NOMO-1 (cell line): ENCODE measurements around the gene UHRF2.

Source experiments
- DNase-seq, 2 experiments: peaks; one replicate each; lab custom pipeline; 2025; ENCODE audit not compliant: unreplicated experiment in 2 of 2; lab: John Stamatoyannopoulos, UW

Gene UHRF2

DNA sequence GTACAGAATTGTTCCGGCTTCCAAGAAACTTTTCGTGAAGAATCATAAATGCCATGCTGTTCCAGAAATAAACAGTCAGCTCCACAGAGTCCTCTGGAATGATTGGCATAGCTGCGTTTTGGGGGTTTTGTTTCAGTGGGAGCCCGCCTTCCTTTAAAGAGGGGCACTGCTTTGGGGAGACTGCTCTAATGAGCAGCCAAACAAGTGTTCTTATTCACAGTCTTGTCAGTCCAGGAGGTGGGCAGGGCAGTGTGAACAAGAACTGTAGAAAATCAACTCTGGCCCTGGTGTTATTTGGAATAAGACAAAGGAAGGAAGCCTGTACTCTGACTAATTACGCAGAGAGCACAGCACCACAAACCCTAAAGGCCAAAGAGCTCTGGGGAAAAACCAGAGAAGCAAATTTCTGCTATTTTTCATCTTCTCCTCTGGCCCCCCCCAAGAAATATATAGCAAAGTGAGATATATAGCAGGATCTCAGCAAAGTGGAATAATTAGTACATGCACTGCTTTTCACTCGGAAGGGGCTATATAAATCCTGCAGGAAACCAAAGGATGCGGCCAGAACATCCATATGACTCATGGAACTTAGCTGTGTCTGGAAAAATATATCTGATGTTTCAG, 139.6 kb downstream of the UHRF2 start:
- DNase-seq, result no peak

DNA sequence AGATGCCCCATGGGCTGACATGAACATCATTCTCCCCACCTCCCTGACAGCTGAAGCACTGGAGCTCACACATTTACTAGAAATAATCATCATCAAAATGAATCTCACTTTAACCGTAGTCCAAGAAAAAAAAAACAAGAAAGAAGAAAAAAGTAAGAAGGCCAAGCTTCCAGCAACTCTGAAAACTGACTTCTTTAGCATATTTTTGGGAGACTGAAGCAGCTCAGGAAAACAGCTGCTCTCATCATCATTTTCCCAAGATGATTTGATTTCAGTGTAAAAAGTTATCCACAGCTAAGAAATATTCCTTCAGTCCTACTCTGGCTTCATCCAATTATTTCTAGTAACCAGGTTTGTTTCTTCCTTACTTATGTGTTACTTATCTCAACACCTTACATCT, 140.9 kb downstream of the UHRF2 start:
- DNase-seq, result no peak
